Muscle of arm (tissue), 12 donors: ENCODE data around the gene TNS1. TPM values are rescaled to one million over a fixed set of nuclear protein-coding genes. Genes with fewer than 3 reads are reported as not detected.
"Not testable (repeated sequence)": the region's sequence is repeated elsewhere in the genome, so short reads cannot be mapped to it uniquely, and the experiment has no call there.

Source experiments
- DNase-seq: peaks from one replicate; pipeline ENCODE4 v3.0.0-alpha.2; 2013
- polyA plus RNA-seq, 12 donors: library from polyadenylated mRNA; unstranded; fragments of 120-200 nt; gene quantifications; one replicate each; pipeline ENCODE4 v1.2.1, GENCODE V29; 2013; ENCODE audit not compliant: insufficient read length in 12 of 12

The TNS1 gene
- polyA plus RNA-seq, 12 donors = 88.6 to 146 (median 122) TPM

GRCh38 chr2:218018842-218019125 lies 16.0 kb upstream of the TNS1 start:
- not testable (repeated sequence) for DNase-seq

GRCh38 chr2:218017211-218018053 lies 14.6 kb upstream of the TNS1 start:
- no peak for DNase-seq

- DNase-seq = no peak
Measured at GRCh38 chr2:218016810-218017209, 14.0 kb upstream of the TNS1 start.

- DNase-seq = no peak
Measured at GRCh38 chr2:218015586-218016521, 13.1 kb upstream of the TNS1 start.

GRCh38 chr2:218014706-218015585 lies 12.2 kb upstream of the TNS1 start:
- DNase-seq = no peak

- DNase-seq = no peak
Measured at GRCh38 chr2:218013289-218013688, 10.5 kb upstream of the TNS1 start.

GRCh38 chr2:218012284-218012683 lies 9.5 kb upstream of the TNS1 start:
- no peak for DNase-seq

- DNase-seq = no peak
Measured at GRCh38 chr2:218011653-218012040, 8.9 kb upstream of the TNS1 start.

- no peak for DNase-seq
Measured at GRCh38 chr2:218010984-218011652, 8.3 kb upstream of the TNS1 start.

- DNase-seq = no peak
Measured at GRCh38 chr2:218010140-218010983, 7.6 kb upstream of the TNS1 start.

GRCh38 chr2:218009765-218010139 lies 7.0 kb upstream of the TNS1 start:
- DNase-seq = no peak

GRCh38 chr2:218009231-218009630 lies 6.4 kb upstream of the TNS1 start:
- DNase-seq = no peak

GRCh38 chr2:218008060-218009040 lies 5.6 kb upstream of the TNS1 start:
- no peak for DNase-seq

- DNase-seq = no peak
Measured at GRCh38 chr2:218006741-218007140, 3.9 kb upstream of the TNS1 start.

- DNase-seq = no peak
Measured at GRCh38 chr2:218005486-218005885, 2.7 kb upstream of the TNS1 start.

- no peak for DNase-seq
Measured at GRCh38 chr2:218005028-218005427, 2.2 kb upstream of the TNS1 start.

- DNase-seq = peak; percentile 83
Measured at GRCh38 chr2:218003981-218004419, 1.2 kb upstream of the TNS1 start.

- peak; percentile 90 for DNase-seq
Measured at GRCh38 chr2:218003281-218003944, 618 bp upstream of the TNS1 start.
